ENCODE results near the gene MRPL42. TPM values are rescaled to one million over a fixed set of nuclear protein-coding genes. Genes with fewer than 3 reads are reported as not detected.

Gene MRPL42
- total RNA-seq, 1 donor from 2014 or later = 28.7 TPM

DNA sequence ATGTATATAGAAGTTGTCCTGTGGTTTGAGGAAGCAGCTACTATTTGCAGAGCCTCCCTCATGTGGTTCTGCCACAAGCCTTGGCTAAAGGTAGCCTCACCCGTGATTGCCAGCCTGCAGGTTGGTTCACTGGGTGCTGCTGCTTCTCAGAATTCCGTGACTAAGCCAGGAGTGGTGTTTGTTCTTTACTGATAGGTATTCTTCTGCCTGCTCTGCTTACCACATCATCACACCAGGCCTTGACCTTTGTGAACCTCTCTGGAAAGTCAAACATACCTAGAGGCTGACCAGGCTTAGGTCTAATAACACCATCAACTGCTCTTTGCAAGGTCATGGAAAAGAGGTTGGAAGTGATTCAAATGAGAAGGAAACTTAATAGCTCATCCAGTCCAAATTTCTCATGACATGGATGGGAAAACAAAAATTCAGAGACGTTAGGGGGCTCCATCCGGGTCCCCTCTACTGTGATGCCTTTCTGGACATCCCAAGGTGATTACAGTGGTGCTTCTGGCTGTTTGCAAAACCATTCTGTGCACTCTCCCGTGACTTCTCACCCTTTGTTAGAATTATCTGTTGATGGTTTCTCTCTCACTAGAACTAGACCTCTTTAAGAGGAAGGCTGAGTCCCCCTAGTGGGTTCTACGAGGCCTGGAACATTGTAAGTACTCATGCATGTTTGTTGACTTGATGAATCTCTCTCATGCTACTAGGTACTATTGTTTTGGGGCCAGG is 96.7 kb downstream of the MRPL42 start:
- no peak overlapping the region for H3K27ac ChIP-seq (ENCODE audit: low read depth, low read length)
- no peak overlapping the region for H3K9ac ChIP-seq (ENCODE audit: low read depth in 1 of 3, low read length in 3 of 3)
- H3K4me1 ChIP-seq (ENCODE audit: control insufficient read depth in 3 of 3, insufficient read depth in 3 of 3, low read length in 3 of 3) = no peaks in the 10 kb centered on the region
- no peaks in the 10 kb centered on the region for H3K36me3 ChIP-seq (ENCODE audit: control insufficient read depth in 3 of 3, insufficient read depth in 3 of 3, low read length in 3 of 3)
- H3K27me3 ChIP-seq (ENCODE audit: control insufficient read depth in 3 of 3, insufficient read depth in 3 of 3, low read length in 3 of 3) = no peaks in the 10 kb centered on the region
- no peak overlapping the region for H3K4me3 ChIP-seq (ENCODE audit: low read length in 3 of 3)
- no peaks in the 10 kb centered on the region for H3K9me3 ChIP-seq (ENCODE audit: control insufficient read depth in 3 of 3, low read length in 3 of 3)

DNA sequence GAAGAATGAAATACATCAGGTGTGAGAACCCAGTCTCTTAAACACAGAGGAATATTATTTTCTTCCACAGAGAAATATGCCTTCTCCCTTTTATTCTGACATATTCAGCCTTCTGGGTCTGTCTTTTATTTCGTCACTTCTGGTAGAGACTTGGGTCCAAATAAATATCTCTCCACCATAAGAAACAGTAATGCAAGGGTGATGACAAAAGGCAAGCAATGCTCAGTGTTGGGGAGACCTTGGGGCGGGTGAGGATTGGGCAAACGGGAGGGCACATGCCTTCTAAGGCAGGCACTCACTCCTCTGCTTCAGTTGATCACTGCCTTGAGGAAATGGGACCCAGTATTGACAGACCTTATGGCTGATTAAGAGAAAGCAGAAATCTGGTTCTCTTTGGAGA is 98.4 kb downstream of the MRPL42 start:
- peaks cover 5 to 8% (median 7%) of the 10 kb centered on the region in 3 donors for H3K4me1 ChIP-seq (ENCODE audit: control insufficient read depth in 3 of 3, insufficient read depth in 3 of 3, low read length in 3 of 3)
- H3K36me3 ChIP-seq (ENCODE audit: control insufficient read depth in 3 of 3, insufficient read depth in 3 of 3, low read length in 3 of 3) = no peaks in the 10 kb centered on the region
- H3K27me3 ChIP-seq (ENCODE audit: control insufficient read depth in 3 of 3, insufficient read depth in 3 of 3, low read length in 3 of 3) = no peaks in the 10 kb centered on the region
- H3K9ac ChIP-seq (ENCODE audit: low read depth in 1 of 3, low read length in 3 of 3) = no peak overlapping the region
- H3K9me3 ChIP-seq (ENCODE audit: control insufficient read depth in 3 of 3, low read length in 3 of 3) = no peaks in the 10 kb centered on the region
- no peak overlapping the region for H3K27ac ChIP-seq (ENCODE audit: low read depth, low read length)
- H3K4me3 ChIP-seq (ENCODE audit: low read length in 3 of 3) = no peak overlapping the region

Small RNA genes within 50 kb of the gene (small RNA-seq; reads per million reads assigned to genes)
- gene RF00019 = not detected

Other genes with a start within 250 kb of the MRPL42 start
- 62.1 TPM for gene NUDT4, start 89.6 kb upstream of the MRPL42 start, total RNA-seq
- gene UBE2N, start 25.6 kb upstream of the MRPL42 start, total RNA-seq = 51.7 TPM
- gene SOCS2, start 105.2 kb downstream of the MRPL42 start, total RNA-seq = 13.6 TPM
- gene CRADD, start 209.9 kb downstream of the MRPL42 start, total RNA-seq = 18.3 TPM